HCT116 (cell line): ENCODE measurements around the gene TEAD2.

Experiments
- CBX3 ChIP-seq: IDR thresholded peaks from 2 replicates; pipeline ENCODE4 v1.6.1; 2012; ENCODE audit warnings: low read depth
- CTCF ChIP-seq, 3 experiments: fragments of 200-600 bp in 1 of 3; sonication (generic) in 1 of 3; IDR thresholded peaks in 2 of 3; conservative IDR thresholded peaks in 1 of 3; 2 replicates each; pipeline ENCODE4 v1.5.1; 2012 to 2017; ENCODE audit warnings: low read depth in 2 of 3, low read length in 2 of 3, antibody characterized with exemption in 1 of 3, borderline replicate concordance in 1 of 3, control low read depth in 1 of 3, mild to moderate bottlenecking in 1 of 3, mixed read lengths in 1 of 3, mixed run types in 1 of 3, moderate library complexity in 1 of 3; ENCODE audit not compliant: insufficient read depth in 1 of 3
- EZH2 ChIP-seq: fragments of 200-600 bp; sonication (generic); IDR thresholded peaks from 2 replicates; pipeline ENCODE4 v1.6.1; 2017; ENCODE audit warnings: antibody characterized with exemption, mixed run types
- EZH2phosphoT487 ChIP-seq: fragments of 200-600 bp; IDR thresholded peaks from 2 replicates; pipeline ENCODE4 v1.6.1; 2018; ENCODE audit warnings: antibody characterized with exemption, borderline replicate concordance
- JUND ChIP-seq: IDR thresholded peaks from 2 replicates; pipeline ENCODE4 v1.6.1; 2012
- POLR2A ChIP-seq: IDR thresholded peaks from 2 replicates; pipeline ENCODE4 v1.7.0; 2011; ENCODE audit warnings: borderline replicate concordance; ENCODE audit not compliant: insufficient read depth, insufficient read length; ENCODE audit errors: extremely low read depth
- POLR2AphosphoS5 ChIP-seq: IDR thresholded peaks from 2 replicates; pipeline ENCODE4 v1.6.1; 2011; ENCODE audit warnings: mild to moderate bottlenecking, low read depth, low read length, moderate library complexity
- REST ChIP-seq: IDR thresholded peaks from 2 replicates; pipeline ENCODE4 v1.6.1; 2012; ENCODE audit warnings: low read depth
- SRF ChIP-seq: IDR thresholded peaks from 2 replicates; pipeline ENCODE4 v1.6.1; 2012; ENCODE audit warnings: low read depth
- YY1 ChIP-seq: IDR thresholded peaks from 2 replicates; pipeline ENCODE4 v1.6.1; 2011; ENCODE audit warnings: low read length, low read depth, moderate library complexity, mild to moderate bottlenecking; ENCODE audit not compliant: insufficient replicate concordance; ENCODE audit errors: extremely low read depth

- TF ChIP-seq POLR2A: no peak
- TF ChIP-seq REST: no peak
- no peak for TF ChIP-seq EZH2phosphoT487
- TF ChIP-seq CTCF (IDR thresholded peaks at IDR 0.05 in 2 of 3, conservative IDR thresholded peaks at IDR 0.05 in 1 of 3; ENCODE audit: borderline replicate concordance in 1 of 3, insufficient read depth in 1 of 3, low read depth in 2 of 3, low read length in 2 of 3): no peak
- TF ChIP-seq CBX3: no peak
- TF ChIP-seq POLR2AphosphoS5: no peak
- TF ChIP-seq EZH2: no peak
- no peak for TF ChIP-seq SRF
- no peak for TF ChIP-seq YY1
- no peak for TF ChIP-seq JUND
Observed at GRCh38 chr19:49316284-49316683, 45.9 kb downstream of the TEAD2 start.
